ENCODE data around the gene LNX1. TPM values are rescaled to one million over a fixed set of nuclear protein-coding genes. Genes with fewer than 3 reads are reported as not detected.

Gene LNX1
- total and polyA plus RNA-seq, 10 of the 15 experiments (the other 5 are each of a cell fraction or from before 2014, with no cell fraction given), result 0.72 to 1.4 (median 1.0) TPM

- ChIA-PET POLR2A (no interaction called here), SMC1A (ENCODE audit: uncharacterized antibody, unreplicated experiment) (interaction anchor here (2.4 kb wide), 1 partner anchor 190 kb away, joined by 7 read pairs; no protein-coding TSS in a partner anchor), RAD21 (ENCODE audit: unreplicated experiment) (no interaction called here), CTCF (interaction anchor here (1.4 kb wide), 1 partner anchor 187 kb away, joined by 3 read pairs; no protein-coding TSS in a partner anchor)
- H4K20me1 ChIP-seq (ENCODE audit: control insufficient read depth, insufficient read depth), result no peaks in the 10 kb centered on the region
- H3K4me1 ChIP-seq (ENCODE audit: control insufficient read depth, insufficient read depth, low read length), result no peaks in the 10 kb centered on the region
- H3K9ac ChIP-seq (ENCODE audit: control insufficient read depth, insufficient read depth, low read length), result no peak overlapping the region
- BruUV-seq (replicated peaks), result no TSS peak
- no peak for DNase-seq (ENCODE audit: low read depth, low spot score)
- 93% methylated on average over 5 of the region's 5 CpGs for WGBS (ENCODE audit: insufficient coverage, insufficient replicate concordance, low lambda C conversion rate, missing lambda C conversion rate)
- in situ Hi-C loops (cut with MboI), result no loop called here
- intact Hi-C loops (cut with micrococcal nuclease; ENCODE audit: unreplicated experiment), result no loop called here
- H3K27ac ChIP-seq (ENCODE audit: control insufficient read depth, insufficient read depth), result no peak overlapping the region
- TF ChIP-seq ZNF207 (IDR thresholded peaks at IDR 0.05; ENCODE audit: borderline replicate concordance) (no peak), NBN (IDR thresholded peaks at IDR 0.05) (no peak), FOXM1 (IDR thresholded peaks at IDR 0.05; ENCODE audit: low read depth, low read length) (no peak), E4F1 (IDR thresholded peaks at IDR 0.05; ENCODE audit: borderline replicate concordance, partially characterized antibody) (no peak), E2F8 (IDR thresholded peaks at IDR 0.05; ENCODE audit: low read depth, partially characterized antibody) (no peak), LARP7 (IDR thresholded peaks at IDR 0.05) (no peak), TAF1 (IDR thresholded peaks at IDR 0.05; ENCODE audit: borderline replicate concordance, low read depth, low read length) (no peak), NFXL1 (IDR thresholded peaks at IDR 0.05; ENCODE audit: borderline replicate concordance) (no peak), MAX (IDR thresholded peaks at IDR 0.05; ENCODE audit: low read depth, low read length) (no peak), EP300 (IDR thresholded peaks at IDR 0.05; ENCODE audit: borderline replicate concordance in 1 of 2, control insufficient read depth in 1 of 2, low read depth in 2 of 2, low read length in 2 of 2) (no peak), SP1 (IDR thresholded peaks at IDR 0.05; ENCODE audit: low read depth, low read length) (no peak), BCL11A (IDR thresholded peaks at IDR 0.05; ENCODE audit: low read depth, low read length) (no peak), HDAC2 (IDR thresholded peaks at IDR 0.05) (no peak), SMC3 (IDR thresholded peaks at IDR 0.05; ENCODE audit: borderline replicate concordance, low read length) (no peak)
- H3K9me3 ChIP-seq (replicated peaks; ENCODE audit: control insufficient read depth, insufficient read depth, low read length), result no peaks in the 10 kb centered on the region
- no peak overlapping the region for H3K4me2 ChIP-seq (ENCODE audit: control insufficient read depth, insufficient read depth)
- H2AFZ ChIP-seq (ENCODE audit: control insufficient read depth, low read depth, low read length), result no peak overlapping the region
- FAIRE-seq, result no peak
- no peak overlapping the region for H3K4me3 ChIP-seq
- H3K36me3 ChIP-seq (ENCODE audit: control insufficient read depth in 2 of 2, insufficient read depth in 2 of 2, low read length in 1 of 2), result peaks cover 2 to 8% of the 10 kb centered on the region in 2 experiments; a peak in 3 of 4 replicates
- ATAC-seq, result no peak
- H3K27me3 ChIP-seq (replicated peaks in 1 of 2; ENCODE audit: control insufficient read depth in 2 of 2, insufficient read depth in 2 of 2, low read length in 1 of 2), result no peaks in the 10 kb centered on the region
- no peaks in the 10 kb centered on the region for H3K79me2 ChIP-seq (ENCODE audit: control insufficient read depth, insufficient read depth, low read length)
These were observed 127.9 kb downstream of the LNX1 start for GRCh38 chr4:53463340-53463739.

Data from GM12878 (cell line).